Uterus (tissue), 4 donors: ENCODE data around the gene DNM2. TPM values are rescaled to one million over a fixed set of nuclear protein-coding genes. Genes with fewer than 3 reads are reported as not detected.
A peak's percentile ranks its signal among the peaks of the same experiment; 100 is the strongest.
"Not testable (repeated sequence)": the region's sequence is repeated elsewhere in the genome, so short reads cannot be mapped to it uniquely, and the experiment has no call there.

ENCODE experiments used
- DNase-seq, 2 donors: peaks; one replicate each; pipeline ENCODE4 v3.0.0-alpha.2; 2019 to 2020
- H3K27ac ChIP-seq, 2 donors: fragments of 200-600 bp; sonication (generic); 1 replicate in 1 of 2; 2 replicates in 1 of 2; pipeline ENCODE4 v1.5.1; 2016 to 2018
- H3K27me3 ChIP-seq, 2 donors: fragments of 200-600 bp; sonication (generic); one replicate each; pipeline ENCODE4 v1.5.1; 2018 to 2019; ENCODE audit warnings: control low read depth in 1 of 2
- H3K36me3 ChIP-seq, 2 donors: fragments of 200-600 bp; sonication (generic); one replicate each; pipeline ENCODE4 v1.5.1; 2019; ENCODE audit warnings: control low read depth in 1 of 2
- H3K4me1 ChIP-seq, 2 donors: fragments of 200-600 bp; sonication (generic); one replicate each; pipeline ENCODE4 v1.5.1; 2018 to 2019; ENCODE audit warnings: control low read depth in 1 of 2
- H3K4me3 ChIP-seq, 2 donors: fragments of 200-600 bp; sonication (generic); 1 replicate in 1 of 2; 2 replicates in 1 of 2; pipeline ENCODE4 v1.5.1; 2018 to 2019; ENCODE audit warnings: mild to moderate bottlenecking in 1 of 2
- H3K9me3 ChIP-seq, 2 donors: fragments of 200-600 bp; sonication (generic); one replicate each; pipeline ENCODE4 v1.5.1; 2019; ENCODE audit warnings: control low read depth in 1 of 2
- CTCF ChIP-seq, 4 experiments: fragments of 200-600 bp in 2 of 4; fragments of 450-650 bp in 2 of 4; sonication (generic) in 2 of 4; IDR thresholded peaks; one replicate each; pipeline ENCODE4 v1.5.1; 2016 to 2019; ENCODE audit warnings: antibody characterized with exemption in 4 of 4, mild to moderate bottlenecking in 2 of 4, moderate library complexity in 1 of 4
- POLR2A ChIP-seq, 2 donors: fragments of 450-650 bp; IDR thresholded peaks; one replicate each; pipeline ENCODE4 v1.6.1; 2016; ENCODE audit warnings: antibody characterized with exemption in 2 of 2, mild to moderate bottlenecking in 1 of 2, moderate library complexity in 1 of 2
- intact Hi-C: fragments of 100-400 bp; cut with DNase I; formaldehyde crosslinking; loops from one replicate; pipeline ENCODE4 v1.15.1; 2023; ENCODE audit warnings: low total_unique reads
- microRNA counts, 2 donors: library from miRNA; unstranded; fragments of <30 nt; microRNA quantifications; one replicate each; lab custom pipeline; 2016 to 2017
- microRNA-seq: library from miRNA; unstranded; fragments of <30 nt; microRNA quantifications from one replicate; pipeline ENCODE4, GENCODE V29; 2016; ENCODE audit warnings: borderline microRNAs expressed, borderline replicate concordance
- small RNA-seq: library from RNA; depleted of rRNA; stranded (forward); fragments of <200 nt; gene quantifications from one replicate; pipeline ENCODE3, GENCODE V24; 2016
- total RNA-seq, 4 donors: library from RNA; depleted of rRNA in 3 of 4; stranded (reverse); fragments of >200 nt in 3 of 4; gene quantifications; one replicate each; pipeline versions ENCODE4 v1.1.0 to v1.2.4, GENCODE V29; 2014 to 2023
- donor health status: DM: yes; HTN: yes; CAD: no.

DNM2 gene
- total RNA-seq, 4 donors from 2014 or later = 46.8 to 150 (median 86.0) TPM

GRCh38 chr19:10874024-10874423 is 156.1 kb downstream of the DNM2 start:
- no peak for DNase-seq

GRCh38 chr19:10876459-10877240 is 158.8 kb downstream of the DNM2 start:
- Histone ChIP-seq H3K27ac (peak overlapping the region in 1 of 2 donors; percentile 38), H3K4me3 (no peak overlapping the region), H3K27me3 (no peaks in the 10 kb centered on the region), H3K36me3 (no peaks in the 10 kb centered on the region), H3K9me3 (no peaks in the 10 kb centered on the region), H3K4me1 (peaks cover 0 to 12% of the 10 kb centered on the region in 2 donors)
- intact Hi-C loops = no loop called here
- TF ChIP-seq POLR2A (IDR thresholded peaks at IDR 0.05) = no peak
- no peak for TF ChIP-seq CTCF (IDR thresholded peaks at IDR 0.05)
- no peak for DNase-seq

More at GRCh38 chr19:10874024-10874423, 156.1 kb downstream of the DNM2 start:
- TF ChIP-seq POLR2A (IDR thresholded peaks at IDR 0.05) (no peak), CTCF (IDR thresholded peaks at IDR 0.05) (no peak)
- H3K4me3 ChIP-seq = no peak overlapping the region
- H3K27ac ChIP-seq = peak overlapping the region in 1 of 2 donors; percentile 7
- intact Hi-C loops = no loop called here
- H3K4me1 ChIP-seq = peaks cover 0 to 12% of the 10 kb centered on the region in 2 donors
- H3K9me3 ChIP-seq = no peaks in the 10 kb centered on the region
- H3K36me3 ChIP-seq = no peaks in the 10 kb centered on the region
- no peaks in the 10 kb centered on the region for H3K27me3 ChIP-seq

DNA sequence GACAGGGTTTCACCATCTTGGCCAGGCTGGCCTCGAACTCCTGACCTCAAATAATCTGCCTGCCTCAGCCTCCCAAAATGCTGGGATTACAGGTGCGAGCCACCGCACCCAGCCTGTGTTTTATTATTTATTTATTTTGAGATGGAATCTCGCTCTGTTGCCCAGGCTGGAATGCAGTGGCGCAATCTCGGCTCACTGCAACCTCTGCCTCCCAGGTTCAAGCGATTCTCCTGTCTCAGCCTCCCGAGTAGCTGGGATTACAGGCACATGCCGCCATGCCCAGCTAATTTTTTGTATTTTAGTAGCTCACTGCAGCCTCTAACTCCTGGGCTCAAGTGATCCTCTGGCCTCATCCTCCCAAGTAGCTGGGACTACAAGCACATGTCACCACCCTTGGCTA is 159.7 kb downstream of the DNM2 start:
- H3K36me3 ChIP-seq, H3K27ac ChIP-seq, H3K9me3 ChIP-seq, H3K4me3 ChIP-seq, H3K27me3 ChIP-seq, intact Hi-C loops, DNase-seq: not testable (repeated sequence)
- peaks cover 0 to 12% of the 10 kb centered on the region in 2 donors for H3K4me1 ChIP-seq

DNA sequence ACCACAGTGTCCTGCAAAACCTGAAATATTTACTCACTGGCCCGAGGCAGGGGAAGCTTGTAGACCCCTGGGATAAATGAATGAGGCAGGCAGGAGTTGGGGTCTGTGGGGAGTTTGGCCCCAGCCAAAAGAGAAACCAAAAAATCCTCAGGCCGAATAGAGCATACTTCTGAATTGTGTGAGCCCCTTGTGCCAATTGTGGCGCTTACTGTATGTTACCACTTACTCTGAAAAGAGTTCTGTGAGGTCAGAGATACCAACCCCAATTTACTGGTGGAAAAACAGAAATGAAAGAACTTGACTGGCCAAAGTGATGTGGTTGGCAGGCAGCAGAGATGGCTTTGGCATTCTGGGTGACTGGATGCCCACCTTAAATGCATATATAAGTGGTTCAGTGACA is 160.4 kb downstream of the DNM2 start:
- intact Hi-C loops = no loop called here
- Histone ChIP-seq H3K4me1 (peaks cover 0 to 7% of the 10 kb centered on the region in 2 donors), H3K27ac (no peak overlapping the region)

More for the DNA sequence above, 160.4 kb downstream of the DNM2 start:
- no peaks in the 10 kb centered on the region for H3K9me3 ChIP-seq
- no peaks in the 10 kb centered on the region for H3K36me3 ChIP-seq
- H3K4me3 ChIP-seq = no peak overlapping the region
- DNase-seq = no peak
- TF ChIP-seq CTCF (IDR thresholded peaks at IDR 0.05) (no peak), POLR2A (IDR thresholded peaks at IDR 0.05) (no peak)
- no peaks in the 10 kb centered on the region for H3K27me3 ChIP-seq

MicroRNA genes within 50 kb of the gene (microRNA counts, 767-probe panel; counts per million panel counts)
- 0 counts per million in 2 donors for microRNA hsa-miR-638 (lab: Ali Mortazavi, UCI)

Small RNA genes within 50 kb of the gene (microRNA-seq; reads per million reads assigned to microRNA genes)
- gene MIR199A1 (not detected), gene MIR4748 (not detected), gene MIR638 (not detected), gene MIR6793 (not detected)

Small RNA genes within 50 kb of the gene (small RNA-seq; reads per million reads assigned to genes)
- gene MIR199A1 = not detected
- gene MIR4748 = not detected
- gene MIR638 = not detected
- gene MIR6793 = not detected

Other genes with a start within 250 kb of the DNM2 start
- gene KEAP1, start 214.7 kb upstream of the DNM2 start, total RNA-seq = 100 to 1,000 TPM in 1 of 4 donors, 10 to 100 TPM in 3; 39.7 to 127 (median 56.8) TPM
- gene S1PR5, start 200.6 kb upstream of the DNM2 start, total RNA-seq = 1 to 10 TPM in 2 of 4 donors, not detected in 2; 1.8 to 2.6 TPM
- 10 to 100 TPM in 2 of 4 donors, 1 to 10 TPM in 2; 4.4 to 22.1 (median 8.4) TPM for gene ATG4D, start 174.2 kb upstream of the DNM2 start, total RNA-seq
- 100 to 1,000 TPM in 1 of 4 donors, 10 to 100 TPM in 2, 1 to 10 TPM in 1; 9.0 to 152 (median 27.6) TPM for gene KRI1, start 152.1 kb upstream of the DNM2 start, total RNA-seq
- 10 to 100 TPM in 1 of 4 donors, 1 to 10 TPM in 3; 7.7 to 14.6 (median 7.8) TPM for gene CDKN2D, start 149.1 kb upstream of the DNM2 start, total RNA-seq
- 10 to 100 TPM in 2 of 4 donors, not detected in 2; 14.9 to 16.7 TPM for gene AP1M2, start 130.8 kb upstream of the DNM2 start, total RNA-seq
- 100 to 1,000 TPM in 1 of 4 donors, 10 to 100 TPM in 3; 38.5 to 107 (median 65.8) TPM for gene SLC44A2, start 92.5 kb upstream of the DNM2 start, total RNA-seq
- gene ILF3, start 63.7 kb upstream of the DNM2 start, total RNA-seq = 100 to 1,000 TPM in 2 of 4 donors, 10 to 100 TPM in 2; 57.1 to 282 (median 138) TPM
- gene QTRT1, start 16.6 kb upstream of the DNM2 start, total RNA-seq = 100 to 1,000 TPM in 1 of 4 donors, 10 to 100 TPM in 3; 35.0 to 311 (median 50.8) TPM
- 10 to 100 TPM in 3 of 4 donors, 1 to 10 TPM in 1; 7.2 to 57.0 (median 27.2) TPM for gene TMED1, start 118.1 kb downstream of the DNM2 start, total RNA-seq
- 10 to 100 TPM in 1 of 4 donors, 1 to 10 TPM in 1, not detected in 2; 2.7 to 25.9 TPM for gene C19orf38, start 130.3 kb downstream of the DNM2 start, total RNA-seq
- gene CARM1, start 153.5 kb downstream of the DNM2 start, total RNA-seq = 10 to 100 TPM in 2 of 4 donors, 1 to 10 TPM in 2; 6.4 to 50.4 (median 18.7) TPM
- gene YIPF2, start 210.6 kb downstream of the DNM2 start, total RNA-seq = 100 to 1,000 TPM in 1 of 4 donors, 10 to 100 TPM in 3; 40.5 to 100 (median 71.0) TPM
- 10 to 100 TPM in 3 of 4 donors, 1 to 10 TPM in 1; 7.6 to 40.5 (median 28.5) TPM for gene TIMM29, start 210.7 kb downstream of the DNM2 start, total RNA-seq
- gene SMARCA4, start 243.0 kb downstream of the DNM2 start, total RNA-seq = 10 to 100 TPM; 44.6 to 78.7 (median 76.2) TPM